GM18507 (cell line): ENCODE data around the gene PARP15.
"Not testable (repeated sequence)": the region's sequence is repeated elsewhere in the genome, so short reads cannot be mapped to it uniquely, and the experiment has no call there.

Source experiments
- DNase-seq: peaks from one replicate; pipeline ENCODE4 v3.0.0; 2011; ENCODE audit warnings: low read depth; ENCODE audit not compliant: insufficient read length; ENCODE audit errors: extremely low spot score
- FAIRE-seq: peaks from 2 replicates; lab custom pipeline; 2011; peaks lifted over from hg19 to GRCh38; lab: Jason Lieb, UNC

The PARP15 gene

DNA sequence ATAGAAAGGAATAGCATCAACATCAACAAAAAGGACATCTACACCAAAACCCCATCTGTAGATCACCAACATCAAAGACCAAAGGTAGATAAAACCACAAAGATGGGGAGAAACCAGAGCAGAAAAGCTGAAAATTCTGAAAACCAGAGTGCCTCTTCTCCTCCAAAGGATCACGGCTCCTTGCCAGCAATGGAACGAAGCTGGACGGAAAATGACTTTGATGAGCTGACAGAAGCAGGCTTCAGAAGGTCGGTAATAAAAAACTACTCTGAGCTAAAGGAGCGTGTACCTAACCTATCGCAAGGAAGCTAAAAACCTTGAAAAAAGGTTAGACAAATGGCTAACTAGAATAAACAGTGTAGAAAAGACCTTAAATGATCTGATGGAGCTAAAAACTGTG lies 74.5 kb downstream of the PARP15 start:
- FAIRE-seq, DNase-seq: not testable (repeated sequence)

DNA sequence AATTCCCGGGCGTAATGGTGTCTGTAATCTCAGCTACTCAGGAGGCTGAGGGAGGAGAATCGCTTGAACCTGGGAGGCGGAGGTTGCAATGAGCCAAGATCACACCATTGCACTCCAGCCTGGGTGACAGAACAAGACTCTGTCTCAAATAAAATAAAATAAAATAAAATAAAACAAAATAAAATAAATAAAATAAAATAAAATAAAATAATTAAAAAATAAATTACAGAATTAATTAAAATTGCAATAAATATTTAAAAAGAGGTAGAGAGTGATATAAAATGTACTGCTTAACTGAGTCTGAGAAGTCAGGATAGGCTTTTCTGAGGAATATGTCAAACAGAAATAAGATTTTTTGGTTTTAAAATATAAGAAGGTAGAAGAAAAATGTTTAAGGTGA lies 80.9 kb downstream of the PARP15 start:
- not testable (repeated sequence) for FAIRE-seq

DNA sequence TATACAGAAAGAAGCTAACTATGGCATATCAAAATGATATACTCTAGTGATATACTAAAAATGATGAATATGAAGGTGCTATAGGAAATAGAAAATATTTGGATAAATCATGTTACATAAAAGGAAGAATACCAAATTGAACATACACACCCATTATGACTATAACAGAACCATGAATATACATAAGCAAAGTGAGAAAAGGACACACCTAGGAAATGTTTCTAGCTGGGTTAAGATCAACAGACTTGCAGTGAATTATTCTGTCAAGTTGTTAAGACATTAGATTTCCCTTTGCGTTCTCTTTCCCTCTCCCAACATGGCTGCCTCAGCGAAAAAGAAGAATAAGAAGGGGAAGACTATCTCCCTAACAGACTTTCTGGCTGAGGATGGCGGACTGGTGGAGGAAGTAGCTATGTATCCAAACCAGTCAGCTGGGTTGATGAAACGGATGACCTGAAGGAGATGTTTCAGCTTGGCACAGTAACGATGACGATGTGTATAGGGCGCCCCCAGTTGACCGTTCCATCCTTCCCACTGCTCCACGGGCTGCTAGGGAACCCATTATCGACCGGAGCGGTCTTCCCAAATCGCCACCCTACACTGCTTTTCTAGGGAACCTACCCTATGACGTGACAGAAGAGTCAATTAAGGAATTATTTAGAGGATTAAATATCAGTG lies 83.0 kb downstream of the PARP15 start:
- no peak for DNase-seq
- FAIRE-seq = no peak

More for the DNA sequence above, 80.9 kb downstream of the PARP15 start:
- DNase-seq = not testable (repeated sequence)

DNA sequence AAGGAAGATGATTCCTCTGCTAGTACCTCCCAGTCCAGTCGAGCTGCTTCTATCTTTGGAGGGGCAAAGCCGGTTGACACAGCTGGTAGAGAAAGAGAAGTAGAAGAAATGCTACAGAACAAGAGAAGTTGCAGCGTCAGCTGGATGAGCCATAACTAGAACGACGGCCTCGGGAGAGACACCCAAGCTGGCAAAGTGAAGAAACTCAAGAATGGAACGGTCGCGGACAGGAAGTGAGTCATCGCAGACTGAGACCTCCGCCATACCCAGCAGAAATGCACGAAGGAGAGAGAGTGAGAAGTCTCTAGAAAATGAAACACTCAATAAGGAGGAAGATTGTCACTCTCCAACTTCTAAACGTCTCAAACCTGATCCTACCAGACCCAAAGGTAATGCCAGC lies 84.2 kb downstream of the PARP15 start:
- no peak for DNase-seq
- FAIRE-seq = peak; percentile 78

DNA sequence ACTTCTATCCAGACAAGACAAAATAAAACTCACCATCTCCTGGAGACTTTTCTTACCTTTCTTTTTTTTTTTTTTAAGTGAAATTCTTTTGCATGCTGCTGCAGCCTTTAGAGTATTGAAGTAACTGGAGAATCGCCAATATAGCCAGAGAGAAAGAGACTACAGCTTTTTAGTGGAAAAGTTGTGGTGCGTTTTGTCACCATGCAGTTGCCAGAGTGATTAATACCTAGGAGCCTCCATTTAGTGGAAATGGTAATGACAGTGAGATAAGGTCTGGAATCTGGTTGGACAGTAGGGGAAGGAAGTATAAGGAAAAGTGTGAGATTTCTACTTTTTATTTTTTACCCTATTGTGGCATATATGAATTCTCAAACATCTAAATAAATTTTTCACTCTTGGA lies 85.1 kb downstream of the PARP15 start:
- no peak for DNase-seq
- no peak for FAIRE-seq

DNA sequence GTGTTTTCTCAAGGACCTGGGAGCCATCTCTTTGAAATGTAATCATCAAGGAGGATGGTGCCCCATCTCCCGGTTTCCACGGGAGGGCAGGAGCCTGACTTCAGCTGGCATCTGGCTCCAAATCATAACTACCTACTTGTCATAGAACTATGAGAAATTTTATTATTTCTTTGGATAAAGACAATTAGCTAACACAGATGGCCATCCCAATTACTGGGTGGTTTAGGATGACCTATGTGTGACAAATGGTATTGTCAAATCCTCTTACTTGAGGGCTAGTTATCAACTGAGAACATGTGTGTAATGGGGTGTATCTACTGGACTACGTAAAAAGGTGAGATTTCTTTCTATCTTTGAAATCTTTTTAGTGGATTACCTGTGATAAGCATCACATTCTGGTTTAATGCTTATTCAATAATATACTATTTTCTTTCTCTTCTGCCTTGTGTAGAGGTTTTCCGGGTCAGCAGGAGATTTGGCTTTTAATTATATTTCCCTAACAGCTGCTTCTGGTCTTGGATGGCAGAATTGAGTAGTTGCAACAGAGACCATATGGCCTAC lies 87.9 kb downstream of the PARP15 start:
- DNase-seq (no peak), FAIRE-seq (no peak)

DNA sequence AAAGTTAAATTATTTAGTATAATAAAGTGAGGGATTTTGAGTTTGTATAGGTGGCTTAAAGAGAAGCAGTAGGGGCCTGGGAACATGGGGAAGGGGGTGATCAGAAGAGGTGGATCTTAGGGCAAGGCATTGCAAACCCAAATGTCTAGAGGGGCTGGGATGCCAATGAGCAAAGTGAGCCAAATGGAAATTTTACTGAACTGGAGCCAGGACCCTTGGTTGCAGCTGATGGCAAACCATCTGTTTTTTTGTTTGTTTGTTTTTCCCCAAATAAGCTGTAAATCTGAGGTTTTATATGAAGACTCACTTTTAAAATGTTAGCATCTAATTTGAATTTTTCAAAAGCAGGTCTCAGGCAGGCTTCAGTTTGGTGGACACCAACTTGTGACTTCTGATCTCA lies 88.4 kb downstream of the PARP15 start:
- no peak for DNase-seq

DNA sequence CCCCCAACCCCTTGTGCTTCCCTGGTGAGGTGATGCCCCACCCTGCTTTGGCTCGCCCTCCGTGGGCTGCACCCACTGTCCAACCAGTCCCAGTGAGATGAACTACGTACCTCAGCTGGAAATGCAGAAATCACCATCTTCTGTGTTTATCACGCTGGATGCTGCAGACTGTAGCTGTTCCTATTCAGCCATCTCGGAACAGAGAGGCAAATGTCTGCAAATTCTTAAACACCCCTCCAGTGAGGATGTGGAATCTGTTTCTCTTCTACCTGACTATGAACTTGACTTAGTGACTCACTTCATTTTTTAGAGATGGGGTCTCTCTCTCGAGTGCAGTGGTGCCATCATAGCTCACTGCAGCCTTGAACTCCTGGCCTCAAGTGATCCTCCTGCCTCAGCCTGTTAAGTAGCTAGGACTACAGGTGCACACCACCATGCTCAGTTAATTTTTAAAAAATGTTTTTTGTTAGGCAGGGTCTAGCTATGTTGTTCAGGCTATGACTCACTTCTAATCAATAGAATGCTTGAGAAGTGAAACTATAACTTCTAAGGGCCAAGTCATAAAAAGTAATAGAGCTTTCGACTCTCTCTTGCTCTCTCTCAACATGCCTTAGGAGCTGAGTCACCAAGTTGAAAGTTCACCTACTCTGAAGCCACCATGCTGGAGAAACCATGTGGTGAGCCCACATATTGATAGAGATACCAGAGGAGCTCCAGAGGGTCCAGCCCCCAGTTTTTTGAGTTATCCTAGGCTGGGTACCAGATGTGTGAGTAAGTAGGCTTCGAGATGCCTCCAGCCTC lies 91.7 kb downstream of the PARP15 start:
- FAIRE-seq (peak; percentile 68), DNase-seq (no peak)

More for the DNA sequence above, 88.4 kb downstream of the PARP15 start:
- FAIRE-seq = no peak

DNA sequence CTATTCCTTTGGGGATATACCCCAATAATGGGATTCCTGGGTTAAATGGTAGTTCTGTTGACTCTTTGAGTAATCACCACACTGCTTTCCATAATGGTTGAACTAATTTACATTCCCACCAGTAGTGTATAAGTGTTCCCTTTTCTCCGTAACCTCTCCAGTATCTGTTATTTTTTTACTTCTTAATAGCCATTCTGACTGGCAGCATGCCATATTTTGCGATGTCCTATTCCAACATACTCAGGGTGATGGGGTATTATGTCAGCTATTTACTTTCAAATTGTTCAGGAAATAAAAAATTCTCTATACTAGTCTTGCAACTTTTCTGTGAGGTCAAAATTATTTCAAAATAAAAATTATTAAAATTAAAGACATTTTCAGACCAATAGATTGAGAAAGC lies 94.1 kb downstream of the PARP15 start:
- DNase-seq (no peak), FAIRE-seq (no peak)

DNA sequence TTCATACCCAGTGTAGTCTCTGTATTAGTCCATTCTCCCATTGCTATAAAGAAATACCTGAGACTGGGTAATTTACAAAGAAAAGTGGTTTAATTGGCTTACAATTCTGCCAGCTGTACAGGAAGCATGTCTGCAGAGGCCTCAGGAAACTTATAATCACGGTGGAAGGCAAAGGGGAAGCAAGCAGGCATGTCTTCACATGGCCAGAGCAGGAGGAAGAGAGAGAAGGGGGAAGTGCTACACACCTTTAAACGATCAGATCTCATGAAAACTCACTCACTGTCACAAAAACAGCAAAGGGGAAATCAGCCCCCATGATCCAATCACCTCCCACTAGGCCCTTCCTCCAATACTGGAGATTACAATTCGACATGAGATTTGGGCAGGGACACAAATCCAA lies 96.9 kb downstream of the PARP15 start:
- FAIRE-seq (no peak), DNase-seq (no peak)

DNA sequence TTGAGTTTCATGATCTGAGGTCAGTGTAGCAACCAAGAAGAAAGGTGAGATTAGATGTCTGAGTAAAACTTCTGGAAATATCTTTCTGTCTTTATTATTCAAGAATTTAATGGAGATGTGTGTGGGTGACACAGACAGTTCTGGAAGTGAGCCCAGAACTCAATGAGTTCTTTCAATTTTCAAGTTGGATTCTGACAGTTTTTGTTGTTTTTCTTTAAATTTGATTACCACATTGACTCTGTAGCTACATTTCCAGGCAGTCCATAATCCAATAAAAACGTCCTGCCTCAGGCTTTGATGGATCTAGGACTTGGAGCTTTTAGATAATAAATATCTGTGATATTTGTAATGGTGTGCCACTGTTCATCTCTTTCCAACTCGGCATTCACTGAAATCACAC lies 99.3 kb downstream of the PARP15 start:
- DNase-seq = no peak
- no peak for FAIRE-seq

DNA sequence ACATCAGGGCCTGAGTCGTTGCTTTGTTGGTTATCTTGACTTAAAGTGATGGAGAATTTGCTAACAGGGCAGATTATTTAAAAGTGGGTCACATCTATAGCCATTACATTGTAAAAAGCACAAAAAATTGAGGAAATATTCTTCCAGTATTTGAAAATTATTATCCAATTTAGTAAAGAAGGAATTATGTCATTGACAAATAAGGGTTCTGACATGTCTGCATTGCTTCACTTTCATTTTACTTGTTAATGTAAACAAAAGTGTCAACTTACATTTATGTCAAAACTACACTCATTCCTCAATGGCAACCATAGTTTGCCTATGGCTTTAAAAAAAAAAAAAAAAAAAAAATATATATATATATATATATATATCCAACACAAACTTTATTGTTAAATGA lies 99.8 kb downstream of the PARP15 start:
- DNase-seq (no peak), FAIRE-seq (no peak)

DNA sequence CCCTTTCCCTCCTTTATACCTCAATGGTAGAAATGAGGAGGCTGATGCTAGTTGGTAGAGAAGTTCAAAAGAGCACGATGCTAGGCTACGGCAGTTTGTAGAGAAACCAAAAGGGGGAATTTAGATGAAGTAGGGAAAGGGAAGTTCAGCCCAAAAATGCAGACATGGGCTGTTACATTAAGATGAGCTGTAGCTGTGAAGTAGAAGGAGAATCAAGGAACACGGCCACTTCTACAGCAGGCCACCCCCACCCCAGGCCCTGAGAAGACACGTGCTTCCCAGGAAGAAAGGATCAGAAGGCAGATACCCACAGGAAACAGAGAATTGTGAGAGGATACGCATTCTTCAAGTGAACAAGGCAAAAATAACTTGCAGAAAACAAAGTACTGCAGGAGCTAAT lies 101.1 kb downstream of the PARP15 start:
- DNase-seq (no peak), FAIRE-seq (no peak)

DNA sequence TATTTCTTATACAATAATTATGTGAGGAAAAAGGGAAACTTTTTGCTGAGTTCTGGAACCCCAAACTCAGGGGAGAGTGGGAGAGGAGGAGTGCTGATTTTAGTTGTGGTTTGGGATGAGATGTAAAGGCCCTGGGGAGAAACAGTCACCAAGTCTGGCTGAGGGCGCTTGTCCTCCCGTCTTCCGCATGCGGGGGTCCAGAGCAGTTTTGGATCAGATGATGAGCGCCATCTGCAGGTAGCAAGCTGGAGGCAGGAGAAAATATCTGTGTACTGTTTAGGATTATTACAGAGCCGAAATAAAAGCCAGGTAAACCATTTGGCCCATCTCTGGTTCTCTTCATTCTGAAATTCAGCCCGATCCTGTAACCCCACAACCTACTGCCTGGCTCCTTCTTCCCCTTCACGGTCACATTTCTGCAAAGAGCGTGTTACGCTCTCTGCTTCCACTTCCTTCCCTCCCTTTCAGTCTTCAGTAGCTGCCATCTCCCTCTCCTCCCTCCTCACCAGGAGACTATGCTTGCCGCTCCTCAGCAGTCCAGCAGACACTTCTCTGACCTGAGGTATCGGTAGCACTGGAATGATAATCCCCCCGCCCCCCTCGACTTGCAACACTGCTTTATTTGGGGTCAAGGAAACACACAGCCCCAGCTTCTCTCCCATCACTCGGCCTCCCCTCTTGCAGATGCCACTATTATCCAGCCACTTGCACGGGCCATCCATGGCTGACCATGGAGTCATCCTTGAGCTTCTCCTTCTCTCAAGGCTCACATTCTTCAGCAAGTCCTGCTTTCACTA lies 101.8 kb downstream of the PARP15 start:
- FAIRE-seq = peak; percentile 94
- no peak for DNase-seq

DNA sequence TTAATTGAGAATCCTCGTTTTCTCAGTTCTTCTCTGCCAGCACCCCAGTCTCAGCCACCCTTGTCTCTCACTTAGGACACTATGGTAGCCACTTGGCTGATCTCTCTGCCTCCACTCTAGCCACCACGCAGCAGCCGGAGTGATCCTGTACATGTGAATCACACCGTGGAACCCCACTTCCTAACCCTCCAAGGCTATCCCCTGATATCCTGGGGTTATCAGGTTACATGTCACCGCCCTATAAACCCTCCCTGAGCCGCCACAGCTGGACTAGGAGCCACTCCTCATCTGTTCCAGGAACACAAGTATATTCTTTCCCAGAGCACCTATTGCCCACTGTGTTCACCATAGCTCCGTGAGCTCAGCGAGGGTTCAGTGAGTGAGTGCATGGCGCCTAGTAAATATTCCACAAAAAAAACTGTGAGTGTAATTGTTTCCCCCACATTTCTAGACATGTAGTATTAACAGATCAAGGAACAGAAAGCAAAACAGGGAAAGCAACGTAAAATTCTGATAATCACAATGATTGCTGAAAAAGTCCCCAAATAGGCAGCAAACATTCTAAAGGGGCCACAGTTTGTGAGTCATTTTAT lies 102.5 kb downstream of the PARP15 start:
- DNase-seq (no peak), FAIRE-seq (no peak)

DNA sequence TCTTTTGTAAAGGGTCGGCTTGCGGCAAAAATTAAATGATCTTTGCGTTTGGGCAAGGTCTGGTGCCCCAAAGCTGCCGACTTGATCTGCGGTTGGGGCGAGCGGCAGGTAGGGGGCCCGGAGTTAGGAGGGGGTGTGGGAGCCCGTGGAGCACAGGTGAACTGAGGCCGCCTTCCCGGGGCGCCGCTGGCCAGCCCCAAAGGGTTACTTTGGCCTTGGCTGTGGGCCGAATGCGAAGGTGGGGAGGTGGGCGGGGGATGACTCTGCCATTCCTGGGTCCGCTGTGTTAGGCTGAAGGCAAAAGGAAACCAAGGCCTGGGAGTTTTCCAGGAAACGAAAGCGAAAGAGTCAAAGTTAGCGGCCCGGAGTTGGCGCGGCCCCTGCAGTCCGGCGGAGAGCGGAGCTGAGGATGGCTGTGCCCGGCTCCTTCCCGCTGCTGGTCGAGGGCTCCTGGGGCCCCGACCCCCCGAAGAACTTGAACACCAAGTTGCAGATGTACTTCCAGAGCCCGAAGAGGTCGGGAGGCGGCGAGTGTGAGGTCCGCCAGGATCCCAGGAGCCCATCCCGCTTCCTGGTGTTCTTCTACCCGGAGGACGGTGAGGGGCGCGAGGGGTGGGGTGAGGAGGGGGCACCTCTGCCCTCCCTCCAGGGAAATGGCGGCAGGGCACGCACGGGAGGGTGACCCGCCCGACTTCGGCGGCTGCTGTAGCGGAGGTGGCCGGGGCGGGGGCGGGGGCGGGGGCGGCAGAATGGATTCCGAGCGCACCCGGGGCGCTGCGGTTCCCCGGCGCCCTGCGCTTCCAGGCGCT lies 103.2 kb downstream of the PARP15 start, which contains the start of gene PARP14:
TSS of gene PARP14 (plus strand) at position 365 of the 809 bp plus-strand sequence. CDS start at position 410, 45 bp downstream.
- no peak for FAIRE-seq
- DNase-seq = no peak

DNA sequence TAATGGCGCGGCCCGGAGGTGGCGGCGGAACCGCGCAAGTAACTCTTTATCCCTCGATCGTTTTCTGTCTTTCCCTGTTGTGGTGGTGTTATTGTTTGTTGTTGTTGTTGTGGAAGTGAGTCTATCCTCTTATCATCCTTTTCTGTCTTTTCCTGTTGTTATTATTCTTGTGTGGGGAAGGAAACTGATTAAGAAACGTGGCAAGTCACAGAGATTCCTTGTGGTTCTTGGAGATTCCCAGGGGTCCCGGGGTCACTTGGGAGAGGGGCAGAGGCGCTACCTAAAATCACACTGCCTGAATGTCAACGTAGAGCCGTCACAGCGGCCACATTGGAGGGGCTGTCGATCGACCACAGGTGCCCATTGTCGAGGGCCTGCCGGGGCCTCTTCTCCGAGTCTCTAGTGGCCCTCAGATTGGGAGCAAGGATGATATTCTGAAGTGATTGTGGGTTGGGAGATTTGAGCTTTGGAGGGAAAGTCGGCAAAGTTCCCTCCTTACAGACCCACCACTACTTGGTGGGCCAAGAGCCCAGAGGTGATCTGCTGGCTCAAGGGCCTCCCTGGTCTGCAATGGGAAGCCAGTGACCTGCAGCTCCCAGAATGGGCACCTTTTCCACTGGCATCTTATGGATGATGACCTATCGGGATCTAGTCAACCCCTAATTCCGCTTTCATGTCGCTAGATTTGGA lies 104.0 kb downstream of the PARP15 start:
- no peak for DNase-seq
- FAIRE-seq = no peak

DNA sequence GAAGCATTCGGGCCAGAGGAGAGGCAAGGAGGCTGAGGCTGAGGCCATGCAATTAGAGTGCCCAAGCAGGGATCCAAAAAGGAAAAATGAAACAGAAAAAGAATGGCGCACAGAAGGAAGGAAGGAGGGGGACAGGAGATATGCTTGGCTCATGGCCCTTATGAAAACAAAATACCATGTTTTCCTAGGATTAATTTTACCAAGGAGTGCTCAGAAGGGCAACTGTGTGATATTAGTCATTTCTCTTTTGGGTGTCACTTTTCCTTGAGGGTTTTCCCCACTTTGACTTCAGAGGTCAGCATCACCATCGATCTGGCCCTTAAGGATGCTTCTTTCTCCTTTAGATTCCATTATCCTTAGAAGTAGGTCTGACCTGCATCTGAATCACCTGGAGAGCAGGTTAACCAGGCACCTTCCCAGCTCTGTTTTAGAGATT lies 104.5 kb downstream of the PARP15 start:
- FAIRE-seq (peak; percentile 61), DNase-seq (no peak)
